ENCODE measurements around the gene TICAM2.

DNA sequence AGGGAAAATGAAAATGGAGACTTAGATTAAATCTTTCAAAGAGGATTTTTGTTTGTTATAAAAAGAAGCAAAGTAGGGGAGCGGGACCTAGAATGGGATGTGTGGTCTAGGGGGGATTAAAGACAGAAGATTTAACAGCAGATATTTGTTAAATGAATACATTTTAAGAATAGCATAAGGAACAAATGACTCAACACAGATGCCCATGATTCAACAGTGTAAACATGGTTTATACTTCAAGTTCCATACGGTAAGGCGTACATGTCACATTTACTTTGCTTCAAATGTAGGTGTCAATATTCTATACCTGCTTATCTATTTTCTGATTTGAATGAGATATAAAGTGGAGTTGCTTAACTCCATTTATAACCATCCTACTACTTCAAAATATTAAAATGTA, 1.5 kb downstream of the TICAM2 start:
- TF ChIP-seq POLR2A (IDR thresholded peaks at IDR 0.05; ENCODE audit: low read length), result no peak
- TF ChIP-seq GATA1 (IDR thresholded peaks at IDR 0.05; ENCODE audit: low read depth, low read length), result no peak

All from erythroblast (primary cell).